Loucy (cell line): Measurements from ENCODE around the gene IL12RB2.
A peak's percentile ranks its signal among the peaks of the same experiment; 100 is the strongest.

Experiments
- H2AFZ ChIP-seq: fragments of 200-600 bp; sonication (generic); 2 replicates; pipeline ENCODE4 v1.6.0; 2016; ENCODE audit warnings: antibody characterized with exemption, mild to moderate bottlenecking, low read length, moderate library complexity
- H3F3A ChIP-seq: fragments of 200-600 bp; 2 replicates; pipeline ENCODE4 v1.6.0; 2016; ENCODE audit warnings: antibody characterized with exemption, low read depth, mild to moderate bottlenecking
- H3K27me3 ChIP-seq: fragments of 200-600 bp; sonication (generic); 2 replicates; pipeline ENCODE4 v1.6.1; 2014; ENCODE audit warnings: low read length, mild to moderate bottlenecking; ENCODE audit not compliant: insufficient read depth, poor library complexity, severe bottlenecking
- H3K36me3 ChIP-seq: fragments of 200-600 bp; sonication (generic); 2 replicates; pipeline ENCODE4 v1.6.1; 2016; ENCODE audit warnings: low read length; ENCODE audit not compliant: insufficient read depth
- H3K4me1 ChIP-seq: fragments of 200-600 bp; sonication (generic); 2 replicates; pipeline ENCODE4 v1.5.1; 2014; ENCODE audit warnings: low read length, mild to moderate bottlenecking; ENCODE audit not compliant: insufficient read depth, poor library complexity, severe bottlenecking
- H3K4me2 ChIP-seq: fragments of 200-600 bp; sonication (generic); 2 replicates; pipeline ENCODE4 v1.6.0; 2014; ENCODE audit warnings: antibody characterized with exemption, low read length, low read depth, mild to moderate bottlenecking; ENCODE audit not compliant: poor library complexity, severe bottlenecking
- H3K4me3 ChIP-seq: fragments of 200-600 bp; sonication (generic); 2 replicates; pipeline ENCODE4 v1.5.1; 2014; ENCODE audit warnings: low read length, mild to moderate bottlenecking, mixed read lengths; ENCODE audit not compliant: poor library complexity, severe bottlenecking
- H3K79me2 ChIP-seq: fragments of 200-600 bp; sonication (generic); 2 replicates; pipeline ENCODE4 v1.6.1; 2014; ENCODE audit warnings: low read length; ENCODE audit not compliant: insufficient read depth
- H3K9ac ChIP-seq: fragments of 200-600 bp; sonication (generic); 2 replicates; pipeline ENCODE4 v1.6.0; 2014; ENCODE audit warnings: mild to moderate bottlenecking, low read depth, low read length, moderate library complexity; ENCODE audit not compliant: poor library complexity, severe bottlenecking
- H3K9me2 ChIP-seq: fragments of 200-600 bp; sonication (generic); replicated peaks from 2 replicates; pipeline ENCODE4 v1.6.1; 2016; ENCODE audit warnings: low read depth, low read length, mixed read lengths
- H3K9me3 ChIP-seq: fragments of 200-600 bp; sonication (generic); 2 replicates; pipeline ENCODE4 v1.6.1; 2014; ENCODE audit warnings: mild to moderate bottlenecking, antibody characterized with exemption, low read length, low read depth; ENCODE audit not compliant: insufficient read depth
- H4K20me1 ChIP-seq: fragments of 200-600 bp; sonication (generic); 2 replicates; pipeline ENCODE4 v1.6.0; 2014; ENCODE audit warnings: antibody characterized with exemption, low read length, mild to moderate bottlenecking; ENCODE audit not compliant: insufficient read depth, poor library complexity, severe bottlenecking
- CTCF ChIP-seq: fragments of 200-600 bp; sonication (generic); conservative IDR thresholded peaks from 2 replicates; pipeline ENCODE4 v1.5.1; 2014; ENCODE audit warnings: mild to moderate bottlenecking, antibody characterized with exemption, low read length
- EZH2phosphoT487 ChIP-seq: fragments of 200-600 bp; IDR thresholded peaks from 2 replicates; pipeline ENCODE4 v1.6.1; 2018; ENCODE audit warnings: antibody characterized with exemption, mild to moderate bottlenecking, moderate library complexity, borderline replicate concordance

IL12RB2 gene

GRCh38 chr1:67264152-67264551 is 43.5 kb upstream of the IL12RB2 start:
- Histone ChIP-seq H4K20me1 (no peaks in the 10 kb centered on the region), H3K4me3 (peak overlapping the region; percentile 70), H3K36me3 (no peaks in the 10 kb centered on the region), H2AFZ (0 out of 2 replicates have a peak overlapping the region, but pooled peaks have one; percentile 4), H3F3A (peaks cover 11% of the 10 kb centered on the region; the same call in 1 of the 2 replicates), H3K4me2 (peak overlapping the region; percentile 91), H3K9me3 (no peaks in the 10 kb centered on the region), H3K9me2 (no peaks in the 10 kb centered on the region), H3K79me2 (0 out of 2 replicates have a peak, but pooled peaks cover 4% of the 10 kb centered on the region), H3K9ac (peak overlapping the region; percentile 70), H3K27me3 (no peaks in the 10 kb centered on the region), H3K4me1 (peaks cover 73% of the 10 kb centered on the region)
- TF ChIP-seq CTCF: no peak
- TF ChIP-seq EZH2phosphoT487: no peak

GRCh38 chr1:67264899-67265298 is 42.8 kb upstream of the IL12RB2 start:
- Histone ChIP-seq H3K9ac (peak overlapping the region; percentile 70), H2AFZ (no peak overlapping the region), H3K79me2 (0 out of 2 replicates have a peak, but pooled peaks cover 4% of the 10 kb centered on the region), H3K9me3 (no peaks in the 10 kb centered on the region), H3K9me2 (no peaks in the 10 kb centered on the region), H3K4me3 (peak overlapping the region; percentile 70), H3K27me3 (no peaks in the 10 kb centered on the region), H4K20me1 (no peaks in the 10 kb centered on the region), H3K4me1 (peaks cover 77% of the 10 kb centered on the region), H3F3A (peaks cover 11% of the 10 kb centered on the region; the same call in 1 of the 2 replicates), H3K36me3 (no peaks in the 10 kb centered on the region), H3K4me2 (peak overlapping the region; percentile 91)
- TF ChIP-seq CTCF: no peak
- TF ChIP-seq EZH2phosphoT487: no peak

GRCh38 chr1:67269061-67269460 is 38.6 kb upstream of the IL12RB2 start:
- H3K4me3 ChIP-seq: no peak overlapping the region
- no peak overlapping the region for H3K4me2 ChIP-seq
- H3K9me3 ChIP-seq: peaks cover 12% of the 10 kb centered on the region; the same call in 1 of the 2 replicates
- H2AFZ ChIP-seq: no peak overlapping the region
- H3K4me1 ChIP-seq: peaks cover 50% of the 10 kb centered on the region
- H3K36me3 ChIP-seq: peaks cover 5% of the 10 kb centered on the region; the same call in 1 of the 2 replicates
- H3F3A ChIP-seq: peaks cover 11% of the 10 kb centered on the region; the same call in 1 of the 2 replicates
- H3K9me2 ChIP-seq: no peaks in the 10 kb centered on the region
- H3K79me2 ChIP-seq: 0 out of 2 replicates have a peak, but pooled peaks cover 4% of the 10 kb centered on the region
- no peaks in the 10 kb centered on the region for H4K20me1 ChIP-seq
- no peak overlapping the region for H3K9ac ChIP-seq
- H3K27me3 ChIP-seq: no peaks in the 10 kb centered on the region
- TF ChIP-seq CTCF (no peak), EZH2phosphoT487 (no peak)
